Activated CD4-positive, CD25-positive, alpha-beta regulatory T cell treated with anti-CD3 and anti-CD28 coated beads, Interleukin-2, amount 50 U/mL, for 72 hours (primary cell): ENCODE measurements around the gene CCDC85A.
"Not testable (repeated sequence)": the region's sequence is repeated elsewhere in the genome, so short reads cannot be mapped to it uniquely, and the experiment has no call there.

ENCODE experiments used
- DNase-seq: peaks from one replicate; pipeline ENCODE4 v3.0.0; 2021

The CCDC85A gene

DNA sequence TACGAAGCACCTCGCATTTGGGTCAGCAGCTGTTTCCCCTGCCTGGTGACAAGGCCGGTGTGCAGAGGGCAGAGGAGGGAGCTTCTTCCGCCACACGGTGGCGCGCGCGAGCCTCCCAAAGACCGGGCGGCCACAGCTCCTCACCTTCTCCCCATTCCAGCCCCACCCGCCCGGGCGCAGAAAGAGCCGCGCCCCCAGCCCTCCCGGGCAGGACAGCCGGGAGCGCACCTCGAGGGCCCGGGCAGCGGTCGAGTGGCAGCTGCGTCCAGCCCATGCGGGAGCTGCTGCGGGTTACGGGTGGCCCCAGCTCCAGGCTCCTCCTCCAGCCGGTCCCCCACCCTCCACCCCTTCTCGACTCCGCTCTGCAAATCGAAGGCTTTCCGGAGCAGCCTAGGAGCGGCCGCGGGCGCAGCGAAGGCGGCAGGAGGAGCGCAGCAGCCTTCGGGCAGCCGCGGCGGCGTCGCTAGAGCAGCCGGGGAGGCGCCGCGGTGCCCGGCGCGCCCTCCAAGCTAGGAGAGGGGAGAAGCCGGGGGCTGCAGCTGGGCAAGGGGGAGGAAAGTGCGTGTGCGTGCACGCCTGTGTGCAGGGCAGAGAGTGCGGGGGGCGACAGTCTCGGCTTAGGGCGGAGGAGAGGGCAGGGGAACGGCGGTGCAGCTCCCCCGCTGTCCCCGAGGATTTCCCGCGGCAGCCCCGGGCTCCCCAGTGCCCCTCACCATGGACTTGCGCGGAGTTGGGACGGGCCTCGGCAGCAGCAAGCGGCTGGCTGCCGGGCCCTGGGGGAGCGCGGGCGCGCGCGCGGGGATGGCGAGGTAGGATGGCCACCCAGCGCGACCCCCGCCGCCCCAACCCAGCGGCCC lies at the start of gene CCDC85A:
Gene CCDC85A, plus strand, starts transcription at position 348 of the 857 bp plus-strand sequence. CDS start 635 bp downstream, outside the sequence.
- DNase-seq, result peak; percentile 69

DNA sequence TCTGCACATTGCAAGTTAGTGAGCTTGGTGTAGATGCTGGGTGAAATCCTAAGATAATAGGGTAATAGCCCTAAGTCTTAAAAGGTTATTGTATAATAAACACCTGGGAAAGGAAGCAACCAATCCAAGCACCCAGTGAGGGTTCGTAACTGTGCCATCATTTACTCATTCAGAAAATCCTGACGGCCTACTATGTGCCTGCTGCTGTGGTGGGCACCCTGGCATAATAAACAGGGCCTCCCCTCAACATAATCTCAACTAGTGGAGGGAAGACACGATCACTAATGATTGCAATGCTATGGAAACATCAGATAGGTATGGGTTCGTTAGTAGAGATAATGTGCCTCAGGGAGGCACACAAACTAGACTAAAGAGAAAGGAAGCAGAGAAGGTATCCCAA lies 48.9 kb upstream of the CCDC85A start:
- no peak for DNase-seq

DNA sequence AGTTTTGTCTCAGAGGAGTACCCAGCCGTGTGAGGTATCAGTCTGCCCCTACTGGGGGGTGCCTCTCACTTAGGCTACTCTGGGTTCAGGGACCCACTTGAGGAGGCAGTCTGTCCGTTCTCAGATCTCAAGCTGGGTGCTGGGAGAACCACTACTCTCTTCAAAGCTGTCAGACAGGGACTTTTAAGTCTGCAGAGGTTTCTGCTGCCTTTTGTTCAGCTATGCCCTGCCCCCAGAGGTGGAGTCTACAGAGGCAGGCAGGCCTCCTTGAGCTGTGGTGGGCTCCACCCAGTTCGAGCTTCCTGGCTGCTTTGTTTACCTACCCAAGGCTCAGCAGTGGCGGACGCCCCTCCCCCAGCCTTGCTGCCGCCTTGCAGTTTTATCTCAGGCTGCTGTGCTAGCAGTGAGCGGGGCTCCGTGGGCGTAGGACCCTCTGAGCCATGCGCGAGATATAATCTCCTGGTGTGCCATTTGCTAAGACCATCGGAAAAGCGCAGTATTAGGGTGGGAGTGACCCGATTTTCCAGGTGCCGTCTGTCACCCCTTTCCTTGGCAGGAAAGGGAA lies 41.2 kb upstream of the CCDC85A start:
- not testable (repeated sequence) for DNase-seq

DNA sequence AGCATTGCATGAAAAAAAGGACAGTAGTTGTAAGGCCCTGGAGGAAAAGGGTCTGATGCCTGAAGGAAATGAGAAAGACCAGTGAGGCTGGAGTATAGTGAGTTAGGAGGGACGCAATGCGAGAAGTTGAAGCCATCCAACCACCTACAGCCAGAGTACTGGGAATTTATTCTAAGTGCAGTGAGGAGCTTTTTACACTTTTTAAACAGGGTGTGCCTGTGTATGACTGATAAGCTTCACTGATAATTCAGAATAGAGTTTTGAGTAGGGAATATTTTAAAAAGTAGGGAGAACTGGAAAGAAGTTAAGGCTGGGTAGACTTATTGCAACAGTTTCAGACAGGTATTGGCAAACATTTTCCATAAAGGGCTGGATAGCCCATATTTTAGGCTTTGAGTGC lies 35.9 kb upstream of the CCDC85A start:
- DNase-seq, result no peak

DNA sequence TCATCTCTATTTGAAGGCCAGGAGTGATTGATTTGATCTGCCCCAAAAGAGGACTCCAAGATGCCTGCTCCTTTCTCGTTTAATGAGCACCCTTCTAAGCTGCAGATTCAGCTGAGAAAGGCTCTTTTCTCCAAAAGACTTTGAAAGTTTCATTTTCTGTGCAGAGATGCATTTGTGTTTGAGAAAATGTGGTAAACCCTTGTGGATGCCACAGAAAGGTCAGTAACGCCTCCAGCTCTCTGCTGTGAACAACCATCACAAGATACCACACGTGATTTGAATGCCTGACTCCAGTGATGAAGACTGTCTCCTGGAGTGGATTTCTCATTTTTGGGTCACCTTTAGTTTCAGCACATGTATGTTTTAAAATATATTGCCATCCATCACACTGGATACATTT lies 35.0 kb upstream of the CCDC85A start:
- DNase-seq, result no peak

DNA sequence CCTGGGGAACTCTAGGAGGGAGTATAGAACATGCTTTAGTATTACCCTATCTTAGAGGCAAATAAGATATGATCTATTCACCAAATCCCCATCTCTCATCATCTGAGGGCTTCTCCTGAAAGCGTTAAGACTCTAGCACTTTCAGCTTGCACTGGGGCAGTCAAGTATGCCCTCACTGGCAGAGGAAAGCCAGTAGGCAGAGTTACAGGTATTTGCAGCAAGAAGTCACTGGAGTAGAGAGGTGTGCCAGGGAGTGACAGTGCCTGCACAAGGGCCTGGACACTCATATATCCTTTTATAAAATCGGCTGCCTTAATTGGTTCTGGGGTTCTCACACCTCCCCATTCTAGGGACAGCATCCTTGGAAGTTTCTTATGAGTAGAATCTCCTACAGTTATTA lies 31.9 kb upstream of the CCDC85A start:
- DNase-seq, result no peak

DNA sequence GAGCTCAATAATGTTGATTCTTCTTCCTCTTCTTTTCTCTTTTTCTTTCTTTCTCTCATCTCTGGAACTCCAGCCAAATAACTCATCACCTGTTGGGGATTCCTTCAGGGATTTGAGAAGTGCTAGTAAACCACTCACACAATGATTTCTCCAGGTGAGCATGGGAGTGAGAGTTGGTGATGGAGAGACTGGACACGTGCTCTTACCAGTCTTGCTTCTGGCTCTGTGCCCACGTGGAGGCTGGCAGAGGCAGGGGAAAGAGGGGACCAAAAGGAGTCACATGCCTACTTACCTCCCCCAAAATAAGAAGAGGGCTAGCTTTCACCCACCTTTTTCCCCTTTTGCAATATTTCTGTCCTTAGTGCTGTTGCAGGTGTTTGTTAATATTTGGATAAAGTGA lies 28.6 kb upstream of the CCDC85A start:
- DNase-seq, result no peak

DNA sequence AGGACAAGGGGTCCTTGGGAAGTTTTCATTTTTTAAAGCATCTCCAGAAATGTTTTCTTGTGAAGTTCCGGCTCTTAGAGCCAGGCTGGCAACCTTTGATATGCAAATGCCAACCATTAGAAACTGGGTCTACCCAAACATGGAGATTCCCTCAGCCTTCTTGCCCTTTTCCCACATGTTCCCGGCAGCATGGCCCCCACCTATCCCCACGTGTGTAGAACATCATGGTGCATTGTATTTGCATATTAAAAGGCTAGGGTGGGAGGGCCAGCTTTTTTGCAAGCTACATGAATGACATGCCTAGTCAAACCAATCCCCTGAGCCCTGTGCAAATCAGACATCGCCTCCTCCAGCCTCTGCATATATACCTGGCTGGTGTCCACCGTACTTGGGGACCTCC lies 23.9 kb upstream of the CCDC85A start:
- DNase-seq, result not testable (repeated sequence)

DNA sequence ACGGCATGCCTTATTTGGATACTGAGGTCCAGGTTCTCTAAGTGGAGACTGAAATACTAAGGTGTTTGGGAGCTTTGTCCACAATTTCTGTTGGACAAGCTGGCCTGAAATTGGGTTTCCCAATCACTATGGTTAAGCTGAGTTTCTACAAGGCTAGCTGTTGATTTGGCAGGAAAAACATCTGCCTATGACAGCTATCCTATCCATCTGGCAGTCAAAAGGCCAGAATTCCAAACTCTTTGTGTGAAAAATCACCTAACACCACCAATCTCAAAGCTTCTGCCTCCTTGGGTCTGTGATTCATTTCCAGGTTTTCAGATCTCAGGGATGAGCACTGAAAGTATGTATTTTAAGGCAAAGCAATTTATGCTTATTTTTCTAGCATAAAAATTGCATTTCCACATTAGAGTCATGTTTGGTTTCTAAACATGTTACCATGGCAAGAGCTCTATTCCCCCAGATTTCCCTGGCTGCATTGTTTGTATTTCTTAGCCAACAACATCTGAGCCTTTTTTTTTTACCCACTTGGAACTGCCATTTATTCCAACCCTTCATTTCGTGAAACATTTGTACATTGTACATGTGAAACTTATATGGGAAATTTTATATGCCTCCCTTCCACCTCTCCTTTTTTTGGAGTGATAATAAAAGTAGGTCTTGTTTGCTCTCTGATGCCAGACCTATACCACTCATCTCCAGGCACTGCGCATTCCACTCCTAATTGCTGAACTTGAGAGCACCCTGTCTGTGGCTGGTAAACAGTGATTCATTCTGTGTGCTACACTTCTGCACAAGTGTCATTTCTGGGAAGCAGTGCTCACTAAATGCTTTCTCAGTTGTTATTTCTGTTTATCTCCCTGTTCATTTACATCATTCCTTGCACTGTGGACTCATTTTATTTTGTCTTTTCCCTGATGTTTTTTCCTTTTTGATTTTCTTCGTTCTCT lies 15.9 kb upstream of the CCDC85A start:
- no peak for DNase-seq

DNA sequence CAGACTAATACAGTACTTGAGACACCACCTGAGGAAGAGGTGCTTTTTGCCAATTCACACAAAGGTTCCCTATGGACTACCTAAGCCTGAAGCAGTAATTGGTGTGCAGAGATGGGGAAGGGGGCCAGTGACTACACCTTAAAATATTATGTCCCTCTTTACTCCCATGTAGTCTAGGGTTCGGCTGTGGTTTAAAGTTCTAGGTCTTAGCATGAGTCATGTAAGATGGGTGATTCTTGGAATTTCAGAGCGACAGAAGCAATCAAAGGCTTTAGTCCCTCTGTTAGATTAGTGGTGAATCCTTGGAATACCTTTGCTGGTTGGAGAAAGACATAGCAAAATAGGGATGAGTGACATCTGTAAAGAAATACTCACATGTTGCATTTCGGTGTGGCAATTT lies 14.3 kb upstream of the CCDC85A start:
- no peak for DNase-seq

DNA sequence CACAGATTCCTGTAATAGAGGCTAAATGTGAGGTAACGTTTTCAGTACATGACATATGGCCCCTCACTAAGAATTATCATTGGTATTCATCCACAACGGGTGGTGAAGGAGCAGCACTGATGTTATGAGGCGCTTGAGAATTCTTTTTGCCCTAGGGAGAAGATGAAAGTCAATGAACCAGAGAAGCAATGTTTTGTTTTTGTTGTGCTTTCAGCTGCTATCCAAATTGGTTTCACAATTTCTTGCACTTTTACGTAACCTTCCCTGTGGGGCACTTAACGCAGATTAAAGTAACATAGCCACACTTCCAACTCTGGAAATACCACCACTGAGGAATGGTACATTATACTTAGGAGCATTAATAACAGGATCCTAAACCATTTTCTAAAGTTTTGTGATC lies 13.3 kb upstream of the CCDC85A start:
- no peak for DNase-seq

DNA sequence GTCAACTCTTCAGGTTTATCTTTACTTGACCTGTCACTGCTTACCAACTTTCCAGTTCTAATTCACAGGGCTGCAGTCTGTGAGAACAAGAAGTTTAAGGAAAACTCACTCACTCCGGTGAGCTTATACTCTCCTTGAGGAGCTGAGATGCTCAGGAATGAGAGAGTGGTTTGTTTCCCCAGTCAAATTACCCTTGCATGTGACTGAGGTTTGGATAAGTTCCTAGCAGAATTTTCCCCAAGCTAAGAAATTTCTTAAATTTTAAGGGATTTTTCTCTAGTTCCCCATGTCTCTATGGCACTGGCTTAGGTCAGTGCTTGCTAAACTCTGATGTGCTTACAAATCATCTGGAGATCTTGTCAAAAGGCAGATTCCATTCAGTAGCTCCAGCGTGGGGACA lies 12.8 kb upstream of the CCDC85A start:
- DNase-seq, result no peak

DNA sequence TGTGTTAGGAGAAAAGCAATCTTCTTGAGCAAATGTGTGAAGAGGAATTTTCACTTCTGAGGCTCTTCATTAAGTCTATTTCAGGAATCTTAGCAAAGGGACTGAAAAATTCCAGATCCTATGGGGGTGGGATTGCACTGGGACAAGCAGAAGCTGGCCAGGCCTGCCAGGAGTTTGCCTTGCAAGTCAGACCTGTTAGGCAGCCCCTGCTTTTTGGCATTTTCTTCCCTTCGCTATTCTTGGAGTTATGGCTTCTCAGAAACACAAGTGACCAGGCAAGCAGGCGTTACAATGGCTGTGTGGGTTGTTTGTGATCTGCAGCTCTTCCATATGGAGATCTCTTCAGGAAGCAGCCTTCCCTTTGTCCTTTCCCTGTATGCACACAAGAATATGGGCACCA lies 8.0 kb upstream of the CCDC85A start:
- DNase-seq, result no peak

DNA sequence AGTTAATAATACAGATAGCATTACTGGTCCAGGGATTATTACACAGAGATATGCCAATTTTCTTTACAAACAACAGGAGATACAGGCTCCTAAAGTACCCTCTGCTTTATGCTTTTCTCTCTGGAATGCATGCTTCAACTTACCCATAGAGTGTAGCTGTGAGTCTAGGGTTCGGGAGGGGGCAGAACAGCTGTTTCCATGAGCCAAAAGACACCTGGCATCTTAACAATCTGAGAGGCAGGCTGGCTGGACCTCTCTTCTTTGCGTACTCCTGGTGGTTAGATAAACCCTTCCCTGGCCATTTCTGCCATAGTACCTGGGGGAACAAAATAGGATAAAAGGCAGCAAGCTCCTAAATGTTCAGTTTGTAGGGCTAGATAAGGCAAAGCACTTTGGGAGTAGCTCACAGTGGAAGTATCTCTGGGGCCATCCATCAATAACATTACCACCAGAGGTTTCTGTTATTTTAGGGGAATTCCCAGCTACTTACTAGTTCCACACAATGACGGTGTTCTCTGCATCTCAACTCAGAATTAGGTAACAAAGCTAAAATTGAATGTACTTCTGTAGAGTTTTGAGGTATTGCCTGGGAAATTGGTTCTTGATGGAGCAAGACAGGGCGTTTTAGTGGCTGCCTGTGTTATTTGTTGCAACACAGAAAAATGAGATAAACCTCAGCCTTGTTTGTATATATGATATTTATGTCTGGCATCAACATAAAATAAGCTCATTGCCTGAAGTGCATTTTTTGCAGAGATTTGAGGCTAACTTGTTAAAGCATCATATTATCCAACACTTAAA lies 6.2 kb upstream of the CCDC85A start:
- DNase-seq, result no peak

DNA sequence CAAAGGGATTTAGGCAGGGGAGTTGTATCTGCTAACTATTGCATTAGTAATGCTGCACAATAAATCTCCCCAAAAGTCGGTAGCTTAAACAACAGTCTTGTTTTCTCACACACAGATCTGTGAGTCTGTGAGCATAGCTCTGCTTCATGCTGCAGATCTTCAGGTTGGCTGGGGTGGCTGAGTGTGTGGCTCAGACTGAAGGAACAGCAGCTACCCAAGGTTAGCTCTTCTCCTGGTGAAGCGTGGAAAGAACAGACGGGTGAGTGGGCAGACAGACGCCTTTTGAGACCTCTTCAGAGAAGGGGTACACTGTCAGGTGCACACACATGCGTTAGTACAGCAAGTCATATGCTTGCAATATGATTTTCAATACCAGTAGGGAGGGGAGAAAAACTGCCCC lies 3.9 kb upstream of the CCDC85A start:
- no peak for DNase-seq

DNA sequence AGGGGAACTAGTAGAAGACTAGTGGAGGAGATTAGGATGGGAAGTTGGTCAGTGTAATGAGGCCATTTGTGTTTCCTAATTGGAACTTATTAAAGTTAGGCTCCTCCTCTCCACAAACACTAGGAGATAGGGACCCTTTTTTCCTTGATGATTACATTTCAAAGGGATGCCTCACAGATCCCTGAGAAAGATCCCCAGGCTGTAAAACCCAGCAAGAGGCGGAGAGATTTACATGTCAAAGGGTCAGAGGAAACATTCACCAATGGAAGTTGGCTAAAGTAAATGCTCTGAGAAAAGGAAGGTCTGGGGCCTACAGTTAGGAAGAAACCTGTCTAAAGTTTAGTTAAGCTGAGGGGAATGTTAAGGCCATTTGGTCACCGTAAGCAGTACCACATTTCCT lies 1.4 kb upstream of the CCDC85A start:
- no peak for DNase-seq

DNA sequence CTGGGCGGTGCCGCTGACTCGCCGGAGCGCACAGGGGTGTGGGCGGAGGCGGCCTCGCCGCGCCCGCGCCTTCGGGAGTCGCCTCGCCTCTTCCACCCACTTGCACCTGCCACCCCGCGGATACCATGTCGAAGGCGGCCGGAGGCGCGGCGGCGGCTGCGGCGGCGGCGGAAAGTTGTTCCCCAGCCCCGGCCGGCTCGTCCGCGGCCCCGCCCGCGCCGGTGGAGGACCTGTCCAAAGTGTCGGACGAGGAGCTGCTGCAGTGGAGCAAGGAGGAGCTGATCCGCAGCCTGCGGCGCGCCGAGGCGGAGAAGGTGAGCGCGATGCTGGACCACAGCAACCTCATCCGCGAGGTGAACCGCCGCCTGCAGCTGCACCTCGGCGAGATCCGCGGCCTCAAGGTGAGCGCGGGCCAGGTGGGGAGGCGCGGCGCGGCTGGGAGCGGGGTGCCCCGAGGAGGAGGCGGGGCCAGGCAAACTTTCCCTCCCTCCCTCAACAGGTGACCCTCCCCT lies 766 bp downstream of the CCDC85A start:
- DNase-seq, result no peak

DNA sequence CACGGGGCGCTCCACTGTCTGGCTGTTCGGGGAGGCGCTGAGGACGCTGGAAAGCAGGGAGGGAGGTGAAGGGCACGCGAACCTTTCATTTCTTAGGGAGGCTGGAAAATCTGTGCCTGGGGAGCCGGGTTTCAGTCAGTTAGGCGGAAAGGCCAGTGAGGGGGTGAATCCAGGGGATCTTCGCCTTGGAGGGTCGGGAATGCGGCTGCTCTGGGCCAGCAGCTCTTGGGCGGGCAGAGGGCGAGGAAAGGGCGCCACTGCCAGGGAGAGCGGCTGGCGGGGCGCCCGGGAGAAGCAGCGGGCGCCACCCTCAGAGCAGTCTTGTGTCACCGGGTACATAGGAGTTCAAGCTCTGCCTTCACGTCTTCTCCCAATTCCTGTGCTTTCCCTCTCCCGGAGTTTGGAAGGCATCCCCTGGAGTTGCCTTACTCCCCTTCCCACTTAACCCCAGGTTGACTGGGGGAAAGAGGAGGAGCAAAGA lies 1.4 kb downstream of the CCDC85A start:
- DNase-seq, result no peak

DNA sequence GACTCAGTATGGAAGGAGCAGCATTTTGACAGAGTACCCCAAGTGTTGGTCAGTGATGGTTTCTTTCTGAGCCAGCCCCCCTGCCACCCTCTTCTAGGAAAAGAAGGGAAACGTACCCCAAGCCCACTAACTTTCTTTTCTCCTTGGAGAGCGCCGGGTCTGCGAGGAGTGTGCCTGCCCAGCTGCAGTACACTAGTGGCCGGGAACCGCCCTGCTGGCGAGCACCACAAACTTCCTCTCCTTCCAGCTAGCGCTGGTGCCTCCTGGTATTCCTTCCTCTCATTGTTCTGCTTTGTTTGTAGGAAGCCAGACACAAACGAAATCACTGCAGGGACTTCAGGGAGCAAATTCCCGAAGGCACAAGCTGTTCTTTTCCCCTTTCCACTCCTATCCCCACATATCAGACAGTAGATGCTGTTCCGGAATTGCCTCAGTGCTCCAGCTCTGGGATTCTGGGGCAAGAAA lies 1.8 kb downstream of the CCDC85A start:
- no peak for DNase-seq

DNA sequence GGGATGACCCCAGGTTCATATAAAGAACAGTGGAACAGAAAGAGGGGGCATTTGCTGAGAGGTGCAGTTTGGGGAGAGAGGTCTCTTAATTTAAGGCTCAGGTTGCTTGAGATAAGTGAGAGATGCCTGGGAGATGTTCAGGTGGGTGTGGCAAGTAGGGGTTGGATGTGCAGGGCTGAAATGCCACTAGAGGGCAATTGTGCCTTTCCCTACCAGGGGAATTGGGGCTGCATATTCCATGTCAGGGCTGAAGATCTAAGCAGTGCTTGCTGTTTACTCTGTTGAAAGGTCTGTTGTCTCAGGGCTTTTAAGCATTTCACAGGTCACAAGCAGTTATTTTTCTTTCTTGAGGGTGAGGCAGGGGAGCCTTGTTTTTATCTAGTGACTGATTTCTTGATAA lies 7.8 kb downstream of the CCDC85A start:
- no peak for DNase-seq

DNA sequence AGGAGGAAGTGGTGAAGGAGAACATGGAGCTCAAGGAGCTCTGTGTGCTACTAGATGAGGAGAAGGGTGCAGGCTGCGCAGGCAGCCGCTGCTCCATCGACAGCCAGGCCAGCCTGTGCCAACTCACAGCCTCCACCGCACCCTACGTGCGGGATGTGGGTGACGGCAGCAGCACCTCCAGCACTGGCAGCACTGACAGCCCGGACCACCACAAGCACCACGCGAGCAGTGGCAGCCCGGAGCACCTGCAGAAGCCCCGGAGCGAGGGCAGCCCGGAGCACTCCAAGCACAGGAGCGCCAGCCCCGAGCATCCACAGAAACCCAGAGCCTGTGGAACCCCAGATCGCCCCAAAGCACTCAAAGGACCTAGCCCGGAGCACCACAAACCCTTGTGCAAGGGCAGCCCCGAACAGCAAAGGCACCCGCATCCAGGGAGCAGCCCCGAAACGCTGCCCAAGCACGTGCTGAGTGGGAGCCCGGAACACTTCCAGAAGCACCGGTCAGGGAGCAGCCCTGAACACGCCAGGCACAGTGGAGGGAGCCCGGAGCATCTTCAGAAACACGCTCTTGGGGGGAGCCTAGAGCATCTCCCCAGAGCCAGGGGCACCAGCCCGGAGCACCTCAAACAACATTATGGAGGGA lies 9.0 kb downstream of the CCDC85A start:
- no peak for DNase-seq

DNA sequence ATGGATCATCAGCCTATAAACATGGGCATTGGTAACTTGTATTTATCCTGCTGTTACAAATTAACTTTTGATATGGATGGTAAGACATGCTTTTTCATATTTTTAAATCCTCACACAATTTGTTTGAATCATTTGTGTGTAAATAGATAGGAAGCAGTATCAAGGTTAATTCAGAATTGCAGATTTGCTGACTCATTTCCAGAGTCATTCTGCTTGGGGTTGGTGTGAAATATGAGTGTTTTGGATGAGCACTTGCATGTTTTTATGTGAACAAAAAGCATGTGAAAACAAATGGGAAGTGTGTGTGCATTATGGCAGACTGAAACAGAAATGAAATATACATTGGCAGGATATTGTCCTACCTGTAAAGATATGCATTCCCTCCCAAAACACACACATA lies 11.8 kb downstream of the CCDC85A start:
- DNase-seq, result no peak
